Ishikawa (cell line): ENCODE measurements around the gene PDK4.

Experiments used
- CEBPB ChIP-seq: IDR thresholded peaks from 2 replicates; pipeline ENCODE4 v1.6.1; 2012
- CREB1 ChIP-seq: IDR thresholded peaks from 2 replicates; pipeline ENCODE4 v1.6.1; 2012; ENCODE audit warnings: low read depth
- EGR1 ChIP-seq: IDR thresholded peaks from 2 replicates; pipeline ENCODE4 v1.6.1; 2012
- EP300 ChIP-seq: IDR thresholded peaks from 2 replicates; pipeline ENCODE4 v1.6.1; 2012; ENCODE audit warnings: borderline replicate concordance
- FOXM1 ChIP-seq: IDR thresholded peaks from 2 replicates; pipeline ENCODE4 v1.6.1; 2012; ENCODE audit warnings: low read depth, borderline replicate concordance
- NFIC ChIP-seq: IDR thresholded peaks from 2 replicates; pipeline ENCODE4 v1.6.1; 2012
- RAD21 ChIP-seq: IDR thresholded peaks from 2 replicates; pipeline ENCODE4 v1.6.1; 2012; ENCODE audit warnings: low read depth
- TAF1 ChIP-seq: IDR thresholded peaks from 2 replicates; pipeline ENCODE4 v1.6.1; 2012; ENCODE audit warnings: low read depth, mild to moderate bottlenecking
- TCF12 ChIP-seq: IDR thresholded peaks from 2 replicates; pipeline ENCODE4 v1.6.1; 2012; ENCODE audit warnings: low read depth
- TEAD4 ChIP-seq: IDR thresholded peaks from 2 replicates; pipeline ENCODE4 v1.6.1; 2012
- USF1 ChIP-seq: IDR thresholded peaks from 2 replicates; pipeline ENCODE4 v1.6.1; 2012
- YY1 ChIP-seq: IDR thresholded peaks from 2 replicates; pipeline ENCODE4 v1.6.1; 2012; ENCODE audit warnings: low read depth
- ZBTB7A ChIP-seq: IDR thresholded peaks from 2 replicates; pipeline ENCODE4 v1.6.1; 2012; ENCODE audit warnings: low read depth
- TF ChIP-seq, protein P1 (sequence below): IDR thresholded peaks from 2 replicates; pipeline ENCODE4 v1.6.1; 2012
- TF ChIP-seq, protein P2 (sequence below): IDR thresholded peaks from 2 replicates; pipeline ENCODE4 v1.6.1; 2012; ENCODE audit warnings: low read depth, mild to moderate bottlenecking

The PDK4 gene

GRCh38 chr7:95631527-95631926 lies 35.2 kb upstream of the PDK4 start:
- TF ChIP-seq TCF12 (no peak), EGR1 (no peak), YY1 (no peak), EP300 (no peak), TEAD4 (no peak), TAF1 (no peak), USF1 (no peak), RAD21 (no peak), FOXM1 (no peak)
- TF ChIP-seq, protein P1, sequence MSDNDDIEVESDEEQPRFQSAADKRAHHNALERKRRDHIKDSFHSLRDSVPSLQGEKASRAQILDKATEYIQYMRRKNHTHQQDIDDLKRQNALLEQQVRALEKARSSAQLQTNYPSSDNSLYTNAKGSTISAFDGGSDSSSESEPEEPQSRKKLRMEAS: no peak
- TF ChIP-seq, protein P2, sequence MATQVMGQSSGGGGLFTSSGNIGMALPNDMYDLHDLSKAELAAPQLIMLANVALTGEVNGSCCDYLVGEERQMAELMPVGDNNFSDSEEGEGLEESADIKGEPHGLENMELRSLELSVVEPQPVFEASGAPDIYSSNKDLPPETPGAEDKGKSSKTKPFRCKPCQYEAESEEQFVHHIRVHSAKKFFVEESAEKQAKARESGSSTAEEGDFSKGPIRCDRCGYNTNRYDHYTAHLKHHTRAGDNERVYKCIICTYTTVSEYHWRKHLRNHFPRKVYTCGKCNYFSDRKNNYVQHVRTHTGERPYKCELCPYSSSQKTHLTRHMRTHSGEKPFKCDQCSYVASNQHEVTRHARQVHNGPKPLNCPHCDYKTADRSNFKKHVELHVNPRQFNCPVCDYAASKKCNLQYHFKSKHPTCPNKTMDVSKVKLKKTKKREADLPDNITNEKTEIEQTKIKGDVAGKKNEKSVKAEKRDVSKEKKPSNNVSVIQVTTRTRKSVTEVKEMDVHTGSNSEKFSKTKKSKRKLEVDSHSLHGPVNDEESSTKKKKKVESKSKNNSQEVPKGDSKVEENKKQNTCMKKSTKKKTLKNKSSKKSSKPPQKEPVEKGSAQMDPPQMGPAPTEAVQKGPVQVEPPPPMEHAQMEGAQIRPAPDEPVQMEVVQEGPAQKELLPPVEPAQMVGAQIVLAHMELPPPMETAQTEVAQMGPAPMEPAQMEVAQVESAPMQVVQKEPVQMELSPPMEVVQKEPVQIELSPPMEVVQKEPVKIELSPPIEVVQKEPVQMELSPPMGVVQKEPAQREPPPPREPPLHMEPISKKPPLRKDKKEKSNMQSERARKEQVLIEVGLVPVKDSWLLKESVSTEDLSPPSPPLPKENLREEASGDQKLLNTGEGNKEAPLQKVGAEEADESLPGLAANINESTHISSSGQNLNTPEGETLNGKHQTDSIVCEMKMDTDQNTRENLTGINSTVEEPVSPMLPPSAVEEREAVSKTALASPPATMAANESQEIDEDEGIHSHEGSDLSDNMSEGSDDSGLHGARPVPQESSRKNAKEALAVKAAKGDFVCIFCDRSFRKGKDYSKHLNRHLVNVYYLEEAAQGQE: no peak

DNA sequence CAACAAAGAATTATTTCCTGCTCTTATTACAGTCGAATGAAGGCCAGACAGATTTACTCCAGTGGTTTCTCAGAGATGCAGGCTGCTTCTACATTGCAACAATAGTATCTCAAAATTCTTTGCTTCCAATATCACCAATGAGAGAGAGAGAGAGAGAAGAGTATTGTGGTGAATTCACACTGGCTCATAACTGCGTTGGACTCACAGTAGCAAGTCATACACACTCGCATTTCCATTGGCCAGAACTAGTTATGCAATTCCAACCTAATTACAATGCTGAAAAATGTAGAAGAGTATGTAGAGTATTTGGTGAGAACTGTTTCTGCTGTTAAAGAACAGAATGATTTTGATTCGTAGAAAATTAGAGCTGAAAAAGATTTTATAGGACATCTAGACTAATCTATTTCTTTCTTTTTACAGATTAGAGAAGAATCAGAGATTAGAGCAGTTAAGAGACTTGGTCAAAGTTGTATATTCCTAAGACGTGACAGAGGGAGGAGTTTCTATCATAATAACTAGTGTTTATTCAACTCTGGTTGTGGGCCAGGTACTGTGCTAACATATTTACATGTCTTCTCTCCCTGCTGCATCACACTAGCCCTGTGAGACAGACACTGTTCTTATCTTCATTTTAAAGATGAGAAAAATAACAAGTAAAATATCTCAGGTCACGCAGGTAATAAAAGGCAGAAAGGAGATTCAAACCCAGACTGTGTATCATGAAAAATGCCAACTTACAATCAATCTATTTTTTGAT lies 34.6 kb upstream of the PDK4 start:
- TF ChIP-seq CREB1 (no peak), TAF1 (no peak), FOXM1 (no peak), YY1 (no peak), TCF12 (no peak), TEAD4 (no peak)

- no peak for TF ChIP-seq EGR1
- TF ChIP-seq TCF12: no peak
- TF ChIP-seq FOXM1: no peak
- TF ChIP-seq CREB1: no peak
Measured at GRCh38 chr7:95628831-95629439, 32.6 kb upstream of the PDK4 start.

DNA sequence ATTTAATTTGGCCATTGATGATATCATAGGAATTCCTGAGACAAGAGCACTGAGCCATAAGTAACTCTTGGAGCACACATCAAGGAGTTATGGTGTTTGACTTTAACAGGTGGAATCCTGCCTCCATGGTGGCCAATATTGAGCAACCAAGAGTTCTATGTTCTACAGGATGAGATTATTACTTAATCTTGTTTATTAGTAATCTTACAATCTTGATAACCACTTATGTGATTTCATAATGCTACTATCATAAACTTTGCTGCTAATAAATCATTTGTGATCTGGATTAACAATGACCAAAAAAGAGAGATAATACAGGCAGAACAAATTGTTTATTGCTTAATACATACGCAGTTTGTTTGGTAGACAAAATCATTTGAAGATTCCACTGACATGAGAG lies 27.5 kb upstream of the PDK4 start:
- TF ChIP-seq EGR1: no peak
- TF ChIP-seq CREB1: no peak
- TF ChIP-seq, protein P1: no peak
- TF ChIP-seq TEAD4: no peak
- no peak for TF ChIP-seq EP300

GRCh38 chr7:95622859-95623258 lies 26.5 kb upstream of the PDK4 start:
- no peak for TF ChIP-seq USF1
- no peak for TF ChIP-seq FOXM1
- no peak for TF ChIP-seq CREB1
- no peak for TF ChIP-seq EP300
- no peak for TF ChIP-seq CEBPB
- TF ChIP-seq, protein P1: no peak

DNA sequence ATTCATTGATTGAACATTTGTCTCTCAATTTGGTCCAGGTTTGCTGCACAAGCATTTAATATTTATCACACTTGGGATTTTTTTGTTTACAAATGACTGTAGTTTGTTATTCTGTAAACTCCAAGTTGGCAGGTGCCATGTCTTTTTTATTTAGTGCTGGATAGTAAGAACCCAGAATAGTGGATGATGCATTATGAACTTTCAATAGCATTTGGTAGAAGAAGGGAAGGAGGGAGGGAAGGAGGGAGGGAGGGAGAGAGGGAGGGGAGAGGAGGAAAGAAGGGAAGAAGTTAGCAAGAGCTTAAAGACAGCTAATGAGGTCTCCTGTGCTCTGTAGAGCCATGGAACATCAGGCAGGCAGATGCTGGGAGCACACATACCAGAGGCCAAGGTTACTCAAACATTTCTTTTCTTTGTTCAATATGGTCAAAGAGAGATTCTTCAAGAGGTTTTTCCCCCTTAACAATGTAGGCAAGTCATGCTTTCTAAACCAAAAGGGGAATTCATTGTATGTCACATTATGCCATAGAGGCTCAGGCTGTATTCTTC lies 25.8 kb upstream of the PDK4 start:
- TF ChIP-seq TCF12 (no peak), TEAD4 (no peak)

DNA sequence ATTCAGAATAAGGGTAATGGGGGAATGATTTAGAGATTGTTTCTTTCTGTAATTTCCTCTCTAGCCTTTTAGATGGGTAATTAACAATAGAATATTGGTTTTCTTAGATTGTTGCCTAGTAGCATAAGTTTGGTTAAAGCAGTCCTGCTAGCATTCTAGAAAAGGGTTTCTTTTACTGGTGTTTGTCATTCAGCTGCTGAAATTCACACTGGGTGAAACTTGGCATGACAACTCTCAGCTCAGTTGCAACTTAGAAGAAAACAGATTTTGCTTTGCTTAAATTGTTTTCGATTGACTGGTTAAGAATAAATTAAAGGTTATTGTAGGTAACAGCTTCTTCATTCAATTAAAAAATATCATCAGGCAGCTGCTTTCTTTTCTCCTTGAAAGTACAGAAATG lies 25.1 kb upstream of the PDK4 start:
- TF ChIP-seq CREB1 (no peak), EGR1 (no peak), ZBTB7A (no peak), TEAD4 (no peak), NFIC (no peak), CEBPB (no peak), EP300 (no peak), TCF12 (no peak), TAF1 (no peak), RAD21 (no peak), USF1 (no peak)
- TF ChIP-seq, protein P1: no peak
